ENCODE measurements around the gene ALDH1L1. TPM values are rescaled to one million over a fixed set of nuclear protein-coding genes. Genes with fewer than 3 reads are reported as not detected.

Gene ALDH1L1
- total and polyA plus RNA-seq, 2 donors (not counting 1 experiment from before 2014, with no cell fraction given), result not detected

- no peak overlapping the region for H2AFZ ChIP-seq (ENCODE audit: insufficient read depth, low read depth, low read length, poor library complexity, severe bottlenecking)
- ATAC-seq (ENCODE audit: low read depth), result no peak
- no peak overlapping the region for H3K27ac Mint-ChIP-seq
These were observed 54.1 kb downstream of the ALDH1L1 start for GRCh38 chr3:126126286-126126685.

GRCh38 chr3:126125781-126126251 lies 54.6 kb downstream of the ALDH1L1 start:
- no peak for TF ChIP-seq EZH2 (IDR thresholded peaks at IDR 0.05; ENCODE audit: borderline replicate concordance, insufficient read depth, low read depth, low read length, poor library complexity, severe bottlenecking)
- no peak for TF ChIP-seq CTCF (IDR thresholded peaks at IDR 0.05)
- H4K20me1 ChIP-seq (ENCODE audit: control insufficient read depth, insufficient read depth, low read length, poor library complexity, severe bottlenecking), result no peaks in the 10 kb centered on the region
- no peak overlapping the region for H3K4me3 Mint-ChIP-seq
- H3K9ac ChIP-seq (ENCODE audit: low read length), result no peak overlapping the region
- no peak overlapping the region for H3K27ac ChIP-seq (ENCODE audit: low read length in 2 of 2)
- no peak for DNase-seq
- no peaks in the 10 kb centered on the region for H3K4me1 ChIP-seq (ENCODE audit: control insufficient read depth in 2 of 2, insufficient read depth in 2 of 2, low read length in 2 of 2)
- H3K79me2 ChIP-seq (ENCODE audit: control insufficient read depth, insufficient read depth, low read length), result no peaks in the 10 kb centered on the region
- intact Hi-C loops (cut with micrococcal nuclease), result no loop called here
- no peaks in the 10 kb centered on the region for H3K36me3 ChIP-seq (replicated peaks in 1 of 2; ENCODE audit: control extremely low read depth in 1 of 2, control insufficient read depth in 1 of 2, extremely low read depth in 1 of 2, insufficient read depth in 2 of 2, low read length in 1 of 2)
- H3K27me3 ChIP-seq (replicated peaks in 1 of 4; ENCODE audit: control extremely low read depth in 1 of 4, control insufficient read depth in 3 of 4, insufficient read depth in 4 of 4, low read length in 3 of 4), result no peaks in the 10 kb centered on the region
- no peak overlapping the region for H3K4me3 ChIP-seq (ENCODE audit: control extremely low read depth in 1 of 5, extremely low read depth in 1 of 5, insufficient read depth in 1 of 5, low read depth in 2 of 5, low read length in 4 of 5)
- CTCF ChIA-PET, result no interaction called here
- no peak overlapping the region for H2AFZ ChIP-seq (ENCODE audit: insufficient read depth, low read depth, low read length, poor library complexity, severe bottlenecking)
- WGBS (ENCODE audit: insufficient coverage), result 88% methylated on average over 2 of the region's 2 CpGs
- H3K9me3 ChIP-seq (ENCODE audit: control extremely low read depth in 1 of 3, control insufficient read depth in 2 of 3, insufficient read depth in 1 of 3, low read length in 2 of 3), result no peaks in the 10 kb centered on the region
- no peak for ATAC-seq (ENCODE audit: low read depth)
- POLR2A ChIA-PET, result no interaction called here
- no peak overlapping the region for H3K27ac Mint-ChIP-seq
- H3K4me1 Mint-ChIP-seq, result no peaks in the 10 kb centered on the region
- H3K27me3 Mint-ChIP-seq, result peaks cover 5% of the 10 kb centered on the region
- no peak overlapping the region for H3K4me2 ChIP-seq (replicated peaks; ENCODE audit: low read depth, low read length, poor library complexity, severe bottlenecking)
- H3K9me3 Mint-ChIP-seq (ENCODE audit: insufficient read depth), result no peaks in the 10 kb centered on the region

More at GRCh38 chr3:126126286-126126685, 54.1 kb downstream of the ALDH1L1 start:
- H3K4me1 ChIP-seq (ENCODE audit: control insufficient read depth in 2 of 2, insufficient read depth in 2 of 2, low read length in 2 of 2), result no peaks in the 10 kb centered on the region
- intact Hi-C loops (cut with micrococcal nuclease), result no loop called here
- no peaks in the 10 kb centered on the region for H3K36me3 ChIP-seq (replicated peaks in 1 of 2; ENCODE audit: control extremely low read depth in 1 of 2, control insufficient read depth in 1 of 2, extremely low read depth in 1 of 2, insufficient read depth in 2 of 2, low read length in 1 of 2)
- H3K9ac ChIP-seq (ENCODE audit: low read length), result no peak overlapping the region
- no peaks in the 10 kb centered on the region for H3K9me3 Mint-ChIP-seq (ENCODE audit: insufficient read depth)
- no peak for DNase-seq
- H3K4me3 ChIP-seq (ENCODE audit: control extremely low read depth in 1 of 5, extremely low read depth in 1 of 5, insufficient read depth in 1 of 5, low read depth in 2 of 5, low read length in 4 of 5), result no peak overlapping the region
- TF ChIP-seq EZH2 (IDR thresholded peaks at IDR 0.05; ENCODE audit: borderline replicate concordance, insufficient read depth, low read depth, low read length, poor library complexity, severe bottlenecking), result no peak
- TF ChIP-seq CTCF (IDR thresholded peaks at IDR 0.05), result no peak
- ChIA-PET POLR2A (no interaction called here), CTCF (no interaction called here)
- H3K79me2 ChIP-seq (ENCODE audit: control insufficient read depth, insufficient read depth, low read length), result no peaks in the 10 kb centered on the region
- H3K27ac ChIP-seq (ENCODE audit: low read length in 2 of 2), result no peak overlapping the region
- 91% methylated on average over 9 of the region's 12 CpGs for WGBS (ENCODE audit: insufficient coverage)
- H3K9me3 ChIP-seq (ENCODE audit: control extremely low read depth in 1 of 3, control insufficient read depth in 2 of 3, insufficient read depth in 1 of 3, low read length in 2 of 3), result no peaks in the 10 kb centered on the region
- no peaks in the 10 kb centered on the region for H4K20me1 ChIP-seq (ENCODE audit: control insufficient read depth, insufficient read depth, low read length, poor library complexity, severe bottlenecking)
- no peaks in the 10 kb centered on the region for H3K27me3 ChIP-seq (replicated peaks in 1 of 4; ENCODE audit: control extremely low read depth in 1 of 4, control insufficient read depth in 3 of 4, insufficient read depth in 4 of 4, low read length in 3 of 4)
- peaks cover 5% of the 10 kb centered on the region for H3K27me3 Mint-ChIP-seq
- no peaks in the 10 kb centered on the region for H3K4me1 Mint-ChIP-seq
- no peak overlapping the region for H3K4me2 ChIP-seq (replicated peaks; ENCODE audit: low read depth, low read length, poor library complexity, severe bottlenecking)
- no peak overlapping the region for H3K4me3 Mint-ChIP-seq
